ENCODE measurements around the gene HRH1. TPM values are rescaled to one million over a fixed set of nuclear protein-coding genes. Genes with fewer than 3 reads are reported as not detected.

The HRH1 gene
- total RNA-seq, 2 donors from 2014 or later, result 1.6 to 3.5 TPM

GRCh38 chr3:11269007-11269406 lies 114.7 kb downstream of the HRH1 start:
- H3K27me3 ChIP-seq, result no peaks in the 10 kb centered on the region
- TF ChIP-seq, protein P1, sequence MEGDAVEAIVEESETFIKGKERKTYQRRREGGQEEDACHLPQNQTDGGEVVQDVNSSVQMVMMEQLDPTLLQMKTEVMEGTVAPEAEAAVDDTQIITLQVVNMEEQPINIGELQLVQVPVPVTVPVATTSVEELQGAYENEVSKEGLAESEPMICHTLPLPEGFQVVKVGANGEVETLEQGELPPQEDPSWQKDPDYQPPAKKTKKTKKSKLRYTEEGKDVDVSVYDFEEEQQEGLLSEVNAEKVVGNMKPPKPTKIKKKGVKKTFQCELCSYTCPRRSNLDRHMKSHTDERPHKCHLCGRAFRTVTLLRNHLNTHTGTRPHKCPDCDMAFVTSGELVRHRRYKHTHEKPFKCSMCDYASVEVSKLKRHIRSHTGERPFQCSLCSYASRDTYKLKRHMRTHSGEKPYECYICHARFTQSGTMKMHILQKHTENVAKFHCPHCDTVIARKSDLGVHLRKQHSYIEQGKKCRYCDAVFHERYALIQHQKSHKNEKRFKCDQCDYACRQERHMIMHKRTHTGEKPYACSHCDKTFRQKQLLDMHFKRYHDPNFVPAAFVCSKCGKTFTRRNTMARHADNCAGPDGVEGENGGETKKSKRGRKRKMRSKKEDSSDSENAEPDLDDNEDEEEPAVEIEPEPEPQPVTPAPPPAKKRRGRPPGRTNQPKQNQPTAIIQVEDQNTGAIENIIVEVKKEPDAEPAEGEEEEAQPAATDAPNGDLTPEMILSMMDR (IDR thresholded peaks at IDR 0.05), result no peak
- no peak for DNase-seq (ENCODE audit: low spot score)
- peaks cover 0 to 13% of the 10 kb centered on the region in 2 donors for H3K4me1 ChIP-seq
- H3K4me3 ChIP-seq, result no peak overlapping the region
- H3K9me3 ChIP-seq, result no peaks in the 10 kb centered on the region
- H3K36me3 ChIP-seq, result no peaks in the 10 kb centered on the region
- no peak overlapping the region for H3K27ac ChIP-seq

- H3K27ac ChIP-seq, result peak within 1 kb of the TSS; percentile 68 to 80
- TF ChIP-seq, protein P1 (IDR thresholded peaks at IDR 0.05), result peak in 1 of 2 donors; percentile 20
- no peaks in the 10 kb centered on the region for H3K9me3 ChIP-seq
- peaks cover 0 to 13% of the 10 kb centered on the region in 2 donors for H3K4me1 ChIP-seq
- H3K36me3 ChIP-seq, result no peaks in the 10 kb centered on the region
- DNase-seq (ENCODE audit: low spot score), result peak; percentile 97
- H3K27me3 ChIP-seq, result no peaks in the 10 kb centered on the region
- peak within 1 kb of the TSS; percentile 74 to 79 for H3K4me3 ChIP-seq
Observed at GRCh38 chr3:11271986-11272904, 118.0 kb downstream of the HRH1 start, which contains the start of gene ATG7. Gene ATG7, plus strand, starts transcription at chr3:11272397. Its CDS starts 26,299 bp downstream, at chr3:11298696.

DNA sequence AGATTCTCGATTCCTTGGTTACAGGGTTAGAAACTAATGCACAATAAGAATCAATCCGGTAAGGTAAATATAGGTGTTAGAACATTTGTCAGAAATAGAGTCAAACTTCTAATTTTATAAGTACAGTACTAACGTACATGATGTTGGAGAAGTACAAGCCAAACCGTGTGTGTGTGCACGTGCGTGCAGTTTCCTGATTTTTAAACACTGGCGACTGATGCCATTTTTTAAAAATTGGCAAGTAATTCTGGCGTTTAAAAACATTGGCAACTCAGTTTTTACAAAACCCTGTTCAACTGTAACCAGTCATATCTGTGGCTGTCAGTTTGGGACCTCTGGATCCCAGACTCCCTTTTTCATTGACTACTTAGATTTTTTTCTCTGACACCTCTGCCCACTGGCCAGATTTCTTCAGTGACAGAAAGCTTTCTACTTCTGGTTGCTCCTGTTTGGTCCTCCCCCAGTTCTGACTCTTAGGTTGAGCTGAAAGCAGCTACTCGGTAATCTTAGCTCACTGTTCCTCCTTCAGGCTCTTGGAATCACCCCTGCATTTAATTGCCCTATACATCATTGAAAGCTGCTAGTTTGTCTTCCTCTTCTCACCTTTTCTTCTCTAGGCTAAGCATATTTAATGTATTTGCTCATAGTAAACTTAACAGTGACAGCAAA lies 118.7 kb downstream of the HRH1 start:
- Histone ChIP-seq H3K27me3 (no peaks in the 10 kb centered on the region), H3K4me3 (peak overlapping the region; percentile 74 to 79), H3K4me1 (peaks cover 0 to 13% of the 10 kb centered on the region in 2 donors), H3K27ac (peak overlapping the region; percentile 68 to 80), H3K9me3 (no peaks in the 10 kb centered on the region), H3K36me3 (no peaks in the 10 kb centered on the region)
- no peak for DNase-seq (ENCODE audit: low spot score)
- TF ChIP-seq, protein P1 (IDR thresholded peaks at IDR 0.05), result no peak

- TF ChIP-seq, protein P1 (IDR thresholded peaks at IDR 0.05), result no peak
- Histone ChIP-seq H3K4me3 (no peak overlapping the region), H3K27me3 (no peaks in the 10 kb centered on the region), H3K27ac (peak overlapping the region in 1 of 2 donors; percentile 27), H3K9me3 (no peaks in the 10 kb centered on the region), H3K36me3 (no peaks in the 10 kb centered on the region), H3K4me1 (peaks cover 0 to 13% of the 10 kb centered on the region in 2 donors)
- no peak for DNase-seq (ENCODE audit: low spot score)
Observed at GRCh38 chr3:11273891-11274291, 119.6 kb downstream of the HRH1 start.

DNA sequence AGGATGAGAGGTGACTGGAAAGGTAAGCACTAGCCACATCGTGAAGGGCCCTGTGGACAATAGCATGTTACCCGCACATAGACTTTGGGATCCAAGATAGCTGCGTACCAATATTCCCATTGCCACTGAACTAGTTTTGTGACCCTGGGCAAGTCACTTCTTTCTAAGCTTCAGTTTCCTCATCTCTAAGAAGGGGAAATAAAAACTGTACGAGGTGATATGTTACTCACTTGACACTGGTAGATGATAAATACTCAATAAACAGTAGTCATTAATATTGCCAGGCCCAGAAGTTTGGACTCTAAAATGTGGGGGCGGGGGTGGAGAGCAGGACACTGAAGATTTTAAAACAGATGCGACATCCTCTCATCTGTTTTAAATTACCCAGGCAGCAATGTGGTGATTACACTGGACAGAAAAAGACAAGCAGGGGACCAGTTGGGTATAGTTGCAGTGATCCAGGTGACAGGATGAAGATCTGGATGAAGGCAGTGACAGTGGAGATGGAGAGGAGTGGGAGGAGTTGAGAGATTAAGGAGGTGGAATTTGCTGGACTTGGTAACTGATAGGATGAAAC lies 120.4 kb downstream of the HRH1 start:
- H3K27me3 ChIP-seq, result no peaks in the 10 kb centered on the region
- H3K27ac ChIP-seq, result no peak overlapping the region
- no peaks in the 10 kb centered on the region for H3K36me3 ChIP-seq
- peaks cover 0 to 13% of the 10 kb centered on the region in 2 donors for H3K4me1 ChIP-seq
- no peak overlapping the region for H3K4me3 ChIP-seq
- H3K9me3 ChIP-seq, result no peaks in the 10 kb centered on the region
- DNase-seq (ENCODE audit: low spot score), result no peak
- TF ChIP-seq, protein P1 (IDR thresholded peaks at IDR 0.05), result no peak
